ENCODE results near the gene ADSS2.
"Not testable (repeated sequence)": the region's sequence is repeated elsewhere in the genome, so short reads cannot be mapped to it uniquely, and the experiment has no call there.

Gene ADSS2

DNA sequence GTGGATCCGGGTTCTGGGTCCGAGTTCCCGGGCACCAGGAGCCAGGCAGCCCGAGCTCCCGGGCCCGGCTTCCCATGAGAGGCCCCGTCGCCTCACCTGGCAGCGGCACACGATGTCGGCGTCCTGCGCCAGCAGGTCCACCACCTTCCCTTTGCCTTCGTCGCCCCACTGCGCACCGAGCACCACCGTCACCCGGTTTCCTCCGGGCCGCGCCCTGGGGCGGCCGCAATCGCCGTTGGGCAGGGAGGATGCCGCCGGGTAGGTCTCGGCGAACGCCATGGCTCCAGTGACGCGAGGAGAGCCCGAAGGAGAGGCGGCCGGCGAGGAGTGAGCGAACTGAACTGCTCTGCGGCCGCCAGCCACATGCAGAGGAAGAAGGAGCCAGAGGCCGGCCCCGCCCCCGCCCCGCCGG lies at the start of gene ADSS2:
ADSS2 (minus strand) TSS at position 371 of the 412 bp plus-strand sequence; CDS start at position 279, 92 bp downstream.
- no peak for DNase-seq

DNA sequence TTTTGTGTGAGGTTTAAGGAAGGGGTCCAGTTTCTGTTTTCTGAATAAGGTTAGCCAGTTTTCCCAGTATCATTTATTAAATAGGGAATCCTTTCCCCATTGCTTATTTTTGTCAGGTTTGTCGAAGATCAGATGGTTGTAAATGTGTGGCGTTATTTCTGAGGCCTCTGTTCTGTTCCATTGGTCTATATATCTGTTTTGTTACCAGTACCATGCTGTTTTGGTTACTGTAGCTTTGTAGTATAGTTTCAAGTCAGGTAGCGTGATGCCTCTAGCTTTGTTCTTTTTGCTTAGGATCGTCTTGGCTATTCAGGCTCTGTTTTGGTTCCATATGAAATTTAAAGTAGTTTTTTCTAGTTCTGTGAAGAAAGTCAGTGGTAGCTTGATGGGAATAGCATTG lies 48.8 kb upstream of the ADSS2 start:
- DNase-seq: not testable (repeated sequence)

DNA sequence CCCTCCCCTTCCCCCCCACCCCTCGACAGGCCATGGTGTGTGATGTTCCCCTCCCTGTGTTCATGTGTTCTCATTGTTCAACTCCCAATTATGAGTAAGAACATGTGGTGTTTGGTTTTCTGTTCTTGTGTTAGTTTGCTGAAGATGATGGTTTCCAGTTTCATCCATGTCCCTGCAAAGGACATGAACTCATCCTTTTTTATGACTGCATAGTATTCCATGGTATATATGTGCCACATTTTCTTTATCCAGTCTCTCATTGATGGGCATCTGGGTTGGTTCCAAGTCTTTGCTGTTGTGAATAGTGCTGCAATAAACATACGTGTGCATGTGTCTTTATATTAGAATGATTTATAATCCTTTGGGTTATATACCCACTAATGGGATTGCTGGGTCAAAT lies 47.8 kb upstream of the ADSS2 start:
- DNase-seq: not testable (repeated sequence)

DNA sequence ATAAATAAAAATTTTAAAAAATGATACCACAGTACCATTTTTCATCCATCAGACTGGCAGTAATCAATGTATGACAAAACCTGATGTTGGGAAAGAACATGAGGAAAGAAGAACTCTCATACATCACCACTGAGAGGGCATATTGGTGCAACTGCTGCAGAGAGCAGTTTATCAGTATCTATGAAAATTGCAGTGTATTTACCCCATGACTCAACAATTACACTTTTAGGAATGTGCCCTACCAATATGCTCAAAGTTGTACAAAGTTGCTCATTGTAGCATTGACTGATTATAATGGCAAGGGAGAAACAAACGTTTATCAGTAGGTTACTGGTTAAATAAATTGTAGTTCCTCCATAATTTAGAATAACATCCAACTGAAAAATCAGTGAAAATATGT lies 46.1 kb upstream of the ADSS2 start:
- no peak for DNase-seq

DNA sequence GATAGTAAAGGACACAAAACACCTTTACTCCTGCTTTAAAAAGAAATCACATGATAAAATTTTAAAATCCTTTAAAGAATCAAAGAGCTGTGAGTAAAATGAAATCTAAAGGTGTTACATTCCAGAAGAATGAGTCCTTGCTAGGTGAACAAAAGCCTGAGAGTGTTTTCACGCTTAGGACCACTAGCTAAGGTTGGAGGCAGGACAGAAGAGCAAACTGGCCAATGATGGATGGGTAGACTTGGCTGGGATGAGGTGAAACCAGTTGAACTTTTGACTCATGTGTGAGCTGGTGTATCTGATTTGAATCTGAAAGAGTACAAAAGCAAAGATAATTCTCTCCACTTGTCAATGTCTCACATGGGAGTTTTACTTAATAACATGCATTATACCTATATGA lies 44.5 kb upstream of the ADSS2 start:
- DNase-seq: no peak

DNA sequence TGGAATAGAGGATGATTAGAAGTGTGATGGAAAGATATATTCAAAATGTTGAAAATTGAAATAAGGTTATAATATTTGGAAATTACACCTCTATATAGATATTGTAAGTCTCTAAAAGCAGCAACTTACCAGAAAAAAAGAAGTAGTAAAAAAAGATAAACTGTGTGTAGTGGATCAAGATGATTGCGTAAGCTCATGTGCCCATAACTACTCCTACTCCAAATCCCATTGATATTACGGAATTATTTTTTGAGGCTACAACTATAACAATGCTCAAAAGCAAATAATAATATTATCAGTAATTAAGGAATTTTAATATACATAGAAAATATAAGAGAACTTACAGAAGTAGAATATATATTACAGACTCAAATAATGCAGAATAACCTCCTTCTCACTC lies 42.9 kb upstream of the ADSS2 start:
- no peak for DNase-seq

DNA sequence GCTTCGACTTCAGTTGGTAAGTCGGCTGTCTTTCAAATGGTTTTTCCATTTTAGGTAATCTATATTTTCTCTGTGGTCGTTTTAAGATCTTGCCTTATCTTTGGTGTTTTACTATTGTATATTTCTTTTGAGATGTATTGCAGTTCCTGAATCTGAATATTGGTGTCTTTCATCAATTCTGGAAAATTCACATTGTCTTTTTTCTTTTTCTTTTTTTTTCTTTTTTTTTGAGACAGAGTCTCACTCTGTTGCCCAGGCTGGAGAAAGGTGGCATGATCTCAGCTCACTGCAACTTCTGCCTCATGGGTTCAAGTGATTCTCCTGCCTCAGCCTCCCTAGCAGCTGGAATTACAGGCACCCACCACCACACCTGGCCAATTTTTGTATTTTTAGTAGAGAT lies 33.3 kb upstream of the ADSS2 start:
- DNase-seq: not testable (repeated sequence)

DNA sequence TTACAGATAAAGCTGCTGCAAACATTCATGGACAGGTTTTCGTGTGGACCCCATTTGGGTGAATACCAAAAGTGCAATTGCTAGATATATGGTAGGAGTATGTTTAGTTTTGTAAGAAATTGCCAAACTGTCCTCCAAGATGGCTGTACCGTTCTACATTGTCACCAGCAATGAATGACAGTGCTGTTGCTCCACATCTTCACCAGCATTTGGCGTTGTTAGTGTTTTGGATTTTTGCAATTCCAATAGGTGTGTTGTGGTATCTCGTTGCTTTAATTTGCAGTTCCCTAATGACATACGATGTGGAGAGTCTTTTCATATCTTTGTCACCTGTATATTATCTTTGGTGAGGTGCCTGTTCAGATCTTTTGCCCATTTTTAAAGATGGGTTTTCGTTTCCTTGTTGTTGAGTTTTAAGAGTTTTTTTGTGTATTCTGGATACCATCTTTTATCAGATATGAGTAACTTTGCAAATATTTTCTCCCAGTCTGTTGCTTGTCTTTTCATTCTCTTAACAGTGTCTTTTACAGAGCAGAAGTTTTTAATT lies 21.4 kb upstream of the ADSS2 start:
- DNase-seq: no peak

DNA sequence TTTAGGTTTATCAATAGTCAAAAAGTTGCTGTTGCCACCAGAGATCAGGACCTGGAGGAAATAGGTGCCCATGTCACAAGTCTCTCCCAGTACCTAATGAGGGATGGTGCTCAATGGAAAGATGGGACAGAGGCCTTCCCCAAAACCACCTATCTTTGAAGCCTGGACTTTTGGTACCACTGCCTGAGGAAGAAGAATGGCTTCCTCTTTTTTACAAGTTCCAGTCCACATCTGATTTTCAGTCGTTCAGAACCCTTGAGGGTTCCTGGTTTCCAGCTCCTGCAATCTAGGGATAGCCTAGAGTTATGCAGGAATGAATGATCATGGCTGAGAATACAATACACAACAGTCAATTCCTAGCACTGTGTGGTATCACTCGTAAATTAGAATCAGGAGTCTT lies 15.0 kb upstream of the ADSS2 start:
- no peak for DNase-seq

DNA sequence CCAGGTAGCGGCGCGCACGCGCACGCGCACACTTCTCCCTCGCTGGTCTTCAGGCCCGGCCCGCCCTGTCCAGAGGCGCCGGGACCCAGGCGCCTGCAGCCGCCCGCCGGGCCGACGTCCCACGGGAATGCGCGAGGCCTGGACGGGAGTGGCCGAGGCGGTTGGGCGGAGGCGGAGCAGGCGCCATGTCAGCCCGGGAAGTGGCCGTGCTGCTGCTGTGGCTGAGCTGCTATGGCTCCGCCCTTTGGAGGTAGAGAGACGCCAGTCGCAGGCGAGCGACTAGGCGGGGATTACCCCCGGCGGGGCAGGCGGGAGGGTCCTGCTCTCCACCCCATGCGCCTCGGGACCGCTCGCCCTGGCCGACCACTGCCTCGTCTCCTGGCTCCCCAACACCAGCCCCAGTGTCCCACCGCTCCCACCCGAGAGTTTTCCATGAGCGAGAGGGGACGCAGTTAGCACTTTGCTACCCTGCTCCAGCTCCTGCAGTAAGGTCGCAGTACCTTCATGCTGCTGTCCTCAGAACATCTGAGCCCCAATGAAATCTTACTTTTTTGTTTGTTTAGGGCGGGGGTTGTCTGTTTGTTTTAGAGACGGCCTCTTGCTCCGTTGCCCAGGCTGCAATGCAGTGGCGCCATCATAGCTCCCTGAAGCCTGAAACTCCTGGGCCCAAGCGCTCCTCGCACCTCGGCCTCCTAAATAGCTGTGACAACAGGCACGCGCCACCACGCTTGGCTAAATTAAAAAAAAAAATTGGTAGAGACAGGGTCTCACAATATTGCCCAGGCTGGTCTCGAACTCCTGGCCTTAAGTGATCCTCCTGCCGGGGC lies 9.7 kb upstream of the ADSS2 start, which contains the start of gene CATSPERE:
CATSPERE (plus strand) TSS at position 29 of the 827 bp plus-strand sequence; CDS start at position 186, 157 bp downstream.
- peak; percentile 74 to 75 for DNase-seq

DNA sequence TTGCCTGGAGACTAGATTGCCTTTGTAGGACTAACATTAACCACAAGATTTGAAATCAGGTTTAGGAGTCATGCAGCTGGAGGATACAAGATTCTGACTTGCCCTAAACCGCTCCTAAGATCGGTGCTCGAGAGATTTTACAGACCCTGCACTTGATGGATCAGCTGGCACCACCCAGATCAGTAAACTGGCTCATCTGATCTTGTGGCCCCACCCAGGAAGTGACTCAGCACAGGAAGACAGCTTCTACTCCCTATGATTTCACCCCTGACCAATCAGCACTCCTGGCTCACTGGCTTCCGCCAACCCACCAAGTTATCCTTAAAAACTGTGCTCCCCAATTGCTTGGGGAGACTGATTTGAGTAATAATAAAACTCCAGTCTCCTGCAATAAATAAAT lies 8.5 kb upstream of the ADSS2 start:
- peak; percentile 36 to 37 for DNase-seq

DNA sequence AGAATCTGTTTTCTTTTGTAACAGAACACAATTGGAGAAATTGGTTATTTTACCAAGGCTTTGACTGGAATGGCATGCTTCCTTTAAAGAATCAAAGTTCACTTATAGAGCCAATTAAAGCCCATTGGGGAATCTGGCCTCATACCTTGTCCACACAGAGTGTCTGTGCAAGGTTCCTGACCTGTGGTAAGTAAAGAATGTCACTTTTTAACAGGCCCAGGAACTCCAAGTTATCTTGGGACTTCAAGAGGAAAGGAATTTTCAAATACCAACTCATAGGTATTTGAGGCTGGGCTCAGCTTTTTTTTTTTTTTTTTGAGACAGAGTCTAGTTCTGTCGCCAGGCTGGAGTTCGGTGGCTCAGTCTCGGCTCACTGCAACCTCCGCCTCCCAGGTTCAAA lies 7.1 kb upstream of the ADSS2 start:
- DNase-seq: no peak

DNA sequence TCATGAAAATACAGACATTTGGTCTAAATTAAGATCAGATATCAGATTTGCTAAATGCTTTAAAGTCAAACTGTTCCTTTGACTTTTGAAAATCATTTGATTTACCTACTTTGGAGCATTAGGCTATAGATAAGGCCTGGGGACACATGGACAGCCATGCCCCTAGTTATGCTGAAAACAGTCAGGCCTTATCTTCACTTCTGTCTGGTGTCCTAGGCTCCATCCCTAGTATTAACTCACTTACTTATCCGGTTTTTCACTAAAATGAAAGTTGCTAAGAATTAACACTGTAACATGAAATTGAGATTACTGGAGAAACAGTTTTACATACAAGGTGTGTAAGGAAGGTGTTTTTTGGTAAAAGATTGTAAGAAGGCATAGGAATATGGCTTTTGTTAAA lies 4.9 kb upstream of the ADSS2 start:
- DNase-seq: no peak

DNA sequence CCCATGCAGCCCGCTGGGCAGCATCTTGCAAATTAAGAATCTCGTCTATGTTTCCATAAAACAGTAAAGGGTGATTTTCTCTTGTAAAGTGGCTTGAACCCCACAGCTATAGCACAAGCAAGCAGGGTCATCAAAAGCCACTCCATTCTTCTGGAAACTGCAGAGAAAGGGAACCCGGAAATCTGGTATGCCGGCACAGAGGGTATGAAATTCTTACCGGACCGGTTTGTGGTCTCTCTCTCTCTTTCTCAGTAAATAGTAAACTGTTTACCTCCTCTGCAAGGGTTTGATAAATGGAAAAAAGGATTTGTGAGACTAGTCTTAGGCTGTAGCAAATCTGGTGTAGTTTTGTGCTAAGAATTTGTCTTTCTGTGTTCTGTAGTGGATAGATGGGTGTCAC lies 2.7 kb upstream of the ADSS2 start:
- no peak for DNase-seq

DNA sequence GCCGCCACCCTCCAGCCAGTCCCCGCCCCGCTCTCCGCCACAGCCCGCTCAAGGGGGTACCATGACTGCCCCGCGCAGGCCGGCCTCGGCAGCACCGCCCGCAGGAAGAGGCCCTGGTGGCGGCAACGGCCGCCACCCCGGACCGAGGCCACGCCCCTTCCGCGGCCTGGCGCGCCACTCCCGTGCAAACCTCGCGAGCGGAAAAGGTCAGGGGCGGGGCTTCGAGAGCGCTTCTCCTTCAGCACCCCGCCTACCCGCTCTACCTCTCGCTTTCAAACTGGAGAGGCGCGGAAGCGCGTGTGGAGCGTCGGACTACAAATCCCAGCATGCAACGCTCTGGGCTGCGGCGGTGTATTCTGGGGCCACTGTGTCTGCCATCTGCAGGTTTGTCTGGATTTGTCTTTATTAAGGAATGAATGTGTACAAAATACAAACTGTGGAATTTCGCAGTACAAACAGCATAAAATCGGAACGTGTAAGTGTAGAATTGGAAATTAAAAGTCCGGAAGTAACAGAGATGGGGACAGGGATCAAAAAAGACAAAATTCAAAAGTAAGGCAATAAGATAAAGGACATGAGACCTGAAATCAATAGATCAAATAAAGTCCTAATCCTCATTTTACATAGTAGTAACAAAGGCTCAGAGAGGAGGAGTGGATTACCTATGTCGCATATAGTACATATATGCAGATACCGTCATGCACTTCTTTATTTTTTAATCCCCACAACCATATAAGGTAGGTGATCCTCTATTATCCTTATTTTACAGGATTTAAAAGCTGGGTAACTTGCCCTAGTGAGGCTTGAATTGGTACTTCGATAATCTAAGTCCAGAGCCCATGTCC lies 464 bp upstream of the ADSS2 start:
- peak; percentile 99 for DNase-seq

DNA sequence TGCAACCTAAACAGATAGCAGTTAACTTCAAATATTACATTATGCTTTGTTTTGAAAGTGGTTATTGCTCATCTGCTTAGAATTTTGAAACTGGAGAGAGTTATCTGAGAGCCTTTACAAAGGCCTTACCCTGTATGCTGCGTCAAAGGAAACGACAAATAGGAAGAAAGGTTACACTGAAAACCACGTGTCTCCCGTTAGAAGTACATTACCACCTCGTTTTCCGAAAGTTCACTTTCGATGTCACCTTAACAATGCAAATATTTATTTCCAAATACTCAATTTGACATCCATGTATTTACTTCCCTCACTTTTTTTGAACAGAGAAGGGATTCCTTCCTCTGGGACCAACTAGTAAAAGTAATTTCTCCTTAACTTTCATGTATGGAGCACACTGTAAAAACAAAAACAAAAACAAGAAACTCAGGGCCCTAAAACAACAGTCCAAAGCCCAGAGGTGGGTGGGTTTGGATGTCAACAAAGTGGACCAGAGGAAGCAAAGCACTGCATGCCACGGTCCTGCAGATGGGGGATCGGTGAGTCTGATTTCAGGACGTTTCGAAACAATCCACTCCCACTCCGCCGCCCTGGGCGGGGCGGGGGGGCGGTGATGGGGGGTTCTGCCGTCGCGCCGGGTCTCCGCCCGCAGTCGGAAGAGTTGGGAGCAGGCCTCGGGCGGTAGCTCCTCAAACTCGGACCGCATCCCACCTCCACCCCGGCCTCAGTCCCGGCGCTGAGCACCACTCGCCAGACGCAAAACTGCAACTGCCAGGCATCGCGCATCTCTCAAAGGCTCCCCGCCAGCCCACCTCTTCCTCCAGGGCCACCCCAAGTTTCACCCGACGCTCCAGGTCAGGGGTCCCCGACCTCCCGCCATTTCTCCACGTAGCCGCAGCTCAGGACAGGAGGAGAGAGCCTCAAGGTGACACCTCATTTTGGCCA lies 841 bp downstream of the ADSS2 start:
- peak; percentile 65 to 66 for DNase-seq

DNA sequence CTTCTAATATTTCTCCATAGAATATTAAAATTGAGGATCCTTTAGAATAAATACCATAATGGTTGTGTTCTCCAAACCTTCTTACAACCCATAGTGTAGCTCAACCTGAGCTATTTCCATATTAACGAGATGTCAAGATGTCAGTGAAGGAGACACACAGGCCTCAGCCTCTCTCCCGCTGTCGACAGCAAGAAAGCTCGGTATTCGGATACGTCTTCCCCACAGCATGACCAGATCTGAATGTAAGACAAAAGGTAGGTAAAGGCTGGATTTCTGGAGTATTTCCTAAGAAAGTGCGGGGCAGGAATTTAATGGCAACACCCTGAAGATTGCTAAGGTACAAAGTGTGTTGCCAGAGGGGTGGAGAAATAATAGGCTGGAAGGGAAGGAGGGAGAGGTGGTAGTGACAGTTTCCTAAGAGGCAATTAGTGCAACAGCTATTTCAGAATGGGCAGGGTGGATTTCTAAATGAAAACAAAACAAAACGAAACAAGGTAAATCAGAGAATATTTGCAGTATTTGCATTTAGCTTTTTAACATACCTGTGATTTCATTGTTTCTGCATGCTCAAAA lies 1.7 kb downstream of the ADSS2 start:
- no peak for DNase-seq

DNA sequence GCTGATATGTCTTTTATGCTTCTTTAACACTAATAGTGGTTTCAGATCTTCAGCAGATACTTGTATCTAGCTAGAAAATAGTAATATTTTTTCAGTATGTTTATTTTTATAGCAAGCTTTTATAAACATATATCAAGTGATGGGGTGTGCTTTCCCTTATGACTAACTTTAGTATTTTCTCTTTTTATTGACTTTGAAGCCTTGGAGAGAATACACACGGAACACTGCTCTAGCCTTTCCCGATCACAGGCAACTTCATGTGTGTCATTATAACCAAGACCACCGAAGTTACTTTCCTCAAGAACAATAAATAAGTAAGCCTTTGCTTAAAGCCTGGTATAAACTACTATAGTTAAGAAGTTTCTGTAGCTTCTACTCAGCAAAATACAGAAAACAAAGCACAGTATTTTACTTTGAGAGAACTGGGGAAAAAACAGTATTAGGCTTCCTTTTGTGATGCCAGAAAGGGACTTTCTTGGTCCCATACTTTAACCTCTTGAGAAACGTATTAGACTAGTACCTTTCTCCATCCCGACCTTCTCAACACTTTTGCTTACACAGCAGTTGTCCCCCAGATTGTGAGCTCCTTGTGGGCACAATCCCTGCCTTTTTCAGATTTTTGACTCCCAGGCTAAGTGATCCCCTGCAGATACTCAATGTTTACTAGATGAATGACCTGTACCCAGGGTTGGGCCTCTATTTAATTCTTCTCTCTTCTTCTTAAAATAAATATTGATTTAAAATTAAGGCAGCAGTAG lies 3.3 kb downstream of the ADSS2 start:
- DNase-seq: no peak

DNA sequence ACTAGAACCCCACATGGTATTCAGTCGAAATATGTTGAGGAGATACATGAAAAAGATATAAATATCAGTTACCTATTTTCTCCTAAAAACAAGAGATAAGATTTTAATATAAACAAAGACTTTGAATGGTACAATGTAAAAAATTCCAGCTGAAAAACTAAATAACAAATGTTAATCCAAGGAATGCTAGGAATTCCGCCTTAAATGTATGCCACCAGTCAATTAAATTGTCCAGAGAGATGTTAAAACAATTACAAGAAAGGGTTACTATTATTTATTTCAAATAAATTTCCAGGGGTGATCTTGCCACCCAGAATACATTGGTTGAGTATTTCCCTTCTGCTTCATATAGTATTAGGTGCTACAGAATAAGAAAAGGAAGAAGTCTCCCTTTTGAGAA lies 4.2 kb downstream of the ADSS2 start:
- DNase-seq: no peak

DNA sequence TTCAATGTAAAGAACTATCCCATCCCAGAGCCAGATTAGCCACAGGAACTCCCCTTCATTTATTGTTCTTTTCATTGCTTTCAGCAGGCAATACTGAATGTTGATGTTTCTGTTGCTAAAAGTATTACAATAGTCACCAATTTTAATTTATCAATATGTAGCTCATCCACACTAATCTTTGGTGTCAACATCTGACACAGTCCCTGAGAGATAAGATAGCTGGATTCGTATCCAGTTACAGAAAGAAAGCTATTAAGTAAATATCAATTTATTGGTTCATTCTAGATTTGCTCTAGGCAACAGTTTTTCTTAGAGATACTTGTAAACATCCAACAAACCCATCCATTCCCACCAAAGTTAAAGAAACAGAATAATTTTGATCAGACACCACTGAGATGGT lies 4.7 kb downstream of the ADSS2 start:
- no peak for DNase-seq
